ENCODE measurements around the gene C11orf24. TPM values are rescaled to one million over a fixed set of nuclear protein-coding genes. Genes with fewer than 3 reads are reported as not detected.
"Not testable (repeated sequence)": the region's sequence is repeated elsewhere in the genome, so short reads cannot be mapped to it uniquely, and the experiment has no call there.

Gene C11orf24
- total RNA-seq, 1 donor from 2014 or later, result 123 TPM

- H3K27me3 ChIP-seq, result no peaks in the 10 kb centered on the region
- no peak overlapping the region for H3K27ac ChIP-seq
- intact Hi-C loops (cut with DNase I), result no loop called here
- DNase-seq (ENCODE audit: low spot score in 2 of 2), result no peak
- no peak for TF ChIP-seq CTCF (IDR thresholded peaks at IDR 0.05)
- H3K36me3 ChIP-seq, result no peaks in the 10 kb centered on the region
- H3K4me3 ChIP-seq, result no peak overlapping the region
- no peaks in the 10 kb centered on the region for H3K9me3 ChIP-seq
- H3K4me1 ChIP-seq, result peaks cover 0 to 3% of the 10 kb centered on the region in 2 donors
Observed at GRCh38 chr11:68302670-68303069, 30.9 kb upstream of the C11orf24 start.

- no peaks in the 10 kb centered on the region for H3K9me3 ChIP-seq
- H3K4me1 ChIP-seq, result peaks cover 0 to 7% of the 10 kb centered on the region in 2 donors
- intact Hi-C loops (cut with DNase I), result no loop called here
- no peak overlapping the region for H3K4me3 ChIP-seq
- DNase-seq (ENCODE audit: low spot score in 2 of 2), result no peak
- H3K36me3 ChIP-seq, result no peaks in the 10 kb centered on the region
- no peak for TF ChIP-seq CTCF (IDR thresholded peaks at IDR 0.05)
- no peak overlapping the region for H3K27ac ChIP-seq
- H3K27me3 ChIP-seq, result no peaks in the 10 kb centered on the region
Observed at GRCh38 chr11:68302256-68302655, 30.5 kb upstream of the C11orf24 start.

GRCh38 chr11:68300076-68300830 is 28.5 kb upstream of the C11orf24 start:
- Histone ChIP-seq H3K4me3 (no peak overlapping the region), H3K27ac (no peak overlapping the region), H3K9me3 (no peaks in the 10 kb centered on the region), H3K4me1 (peaks cover 0 to 7% of the 10 kb centered on the region in 2 donors), H3K27me3 (no peaks in the 10 kb centered on the region), H3K36me3 (no peaks in the 10 kb centered on the region)
- TF ChIP-seq CTCF (IDR thresholded peaks at IDR 0.05), result no peak
- intact Hi-C loops (cut with DNase I), result no loop called here
- no peak for DNase-seq (ENCODE audit: low spot score in 2 of 2)

GRCh38 chr11:68299517-68299879 is 27.7 kb upstream of the C11orf24 start:
- DNase-seq (ENCODE audit: low spot score in 2 of 2); H3K36me3 ChIP-seq; H3K27ac ChIP-seq; H3K9me3 ChIP-seq; H3K27me3 ChIP-seq; H3K4me1 ChIP-seq; H3K4me3 ChIP-seq: not testable (repeated sequence)
- intact Hi-C loops (cut with DNase I), result loop anchor here (5.0 kb wide), 1 partner anchor 87 kb away; the partner anchor contains the start of gene KMT5B

- H3K9me3 ChIP-seq, result no peaks in the 10 kb centered on the region
- H3K4me1 ChIP-seq, result peaks cover 0 to 7% of the 10 kb centered on the region in 2 donors
- H3K27me3 ChIP-seq, result no peaks in the 10 kb centered on the region
- no peaks in the 10 kb centered on the region for H3K36me3 ChIP-seq
- no peak overlapping the region for H3K4me3 ChIP-seq
- no peak overlapping the region for H3K27ac ChIP-seq
- no peak for TF ChIP-seq CTCF (IDR thresholded peaks at IDR 0.05)
- intact Hi-C loops (cut with DNase I), result loop anchor here (5.0 kb wide), 1 partner anchor 87 kb away; the partner anchor contains the start of gene KMT5B
- DNase-seq (ENCODE audit: low spot score in 2 of 2), result no peak
Observed at GRCh38 chr11:68298659-68299516, 27.1 kb upstream of the C11orf24 start.

Data from ascending aorta (tissue), 2 donors.